Activated CD4-positive, alpha-beta T cell treated with anti-CD3 and anti-CD28 coated beads for 24 hours (primary cell): Measurements from ENCODE around the gene CASP6.
"Not testable (repeated sequence)": the region's sequence is repeated elsewhere in the genome, so short reads cannot be mapped to it uniquely, and the experiment has no call there.

Source experiments
- DNase-seq, 2 donors: peaks; one replicate each; pipeline ENCODE4 v3.0.0-alpha.2; 2020; ENCODE audit warnings: low read depth in 2 of 2

The CASP6 gene

GRCh38 chr4:109719604-109720003 is 16.4 kb upstream of the CASP6 start:
- no peak for DNase-seq

- no peak for DNase-seq
Observed at GRCh38 chr4:109718759-109719158, 15.5 kb upstream of the CASP6 start.

- no peak for DNase-seq
Observed at GRCh38 chr4:109713500-109713899, 10.3 kb upstream of the CASP6 start.

GRCh38 chr4:109708990-109709389 is 5.7 kb upstream of the CASP6 start:
- no peak for DNase-seq

- no peak for DNase-seq
Observed at GRCh38 chr4:109708435-109708834, 5.2 kb upstream of the CASP6 start.

GRCh38 chr4:109703664-109704361 is 568 bp upstream of the CASP6 start:
- no peak for DNase-seq

GRCh38 chr4:109701566-109702410 is 1.5 kb downstream of the CASP6 start:
- DNase-seq, result no peak

GRCh38 chr4:109699553-109700225 is 3.6 kb downstream of the CASP6 start:
- DNase-seq, result no peak

- DNase-seq, result no peak
Observed at GRCh38 chr4:109698656-109699055, 4.6 kb downstream of the CASP6 start.

GRCh38 chr4:109691411-109691920 is 11.8 kb downstream of the CASP6 start:
- DNase-seq, result no peak

GRCh38 chr4:109690690-109691410 is 12.4 kb downstream of the CASP6 start:
- DNase-seq, result no peak

- no peak for DNase-seq
Observed at GRCh38 chr4:109684727-109685126, 18.5 kb downstream of the CASP6 start.

GRCh38 chr4:109683621-109684253 is 19.5 kb downstream of the CASP6 start:
- no peak for DNase-seq

- DNase-seq, result no peak
Observed at GRCh38 chr4:109682875-109683274, 20.4 kb downstream of the CASP6 start.

- not testable (repeated sequence) for DNase-seq
Observed at GRCh38 chr4:109678925-109679324, 24.3 kb downstream of the CASP6 start.

- not testable (repeated sequence) for DNase-seq
Observed at GRCh38 chr4:109678472-109678871, 24.8 kb downstream of the CASP6 start.

- DNase-seq, result no peak
Observed at GRCh38 chr4:109676886-109677285, 26.4 kb downstream of the CASP6 start.

GRCh38 chr4:109675843-109676242 is 27.4 kb downstream of the CASP6 start:
- DNase-seq, result no peak

GRCh38 chr4:109675181-109675580 is 28.1 kb downstream of the CASP6 start:
- DNase-seq, result no peak

GRCh38 chr4:109673303-109673702 is 29.9 kb downstream of the CASP6 start:
- no peak for DNase-seq
